Measurements from ENCODE around the gene PFDN2.

- TF ChIP-seq CTCF (conservative IDR thresholded peaks at IDR 0.05 in 1 of 2, IDR thresholded peaks at IDR 0.05 in 1 of 2; ENCODE audit: extremely low read depth in 1 of 2, insufficient read depth in 1 of 2, low read depth in 1 of 2, low read length in 2 of 2) (no peak), EZH2 (IDR thresholded peaks at IDR 0.05; ENCODE audit: borderline replicate concordance, low read length) (no peak)
Measured at GRCh38 chr1:161163793-161164192, 46.0 kb upstream of the PFDN2 start.
